LNCaP clone FGC (cell line): Measurements from ENCODE around the gene PNPLA6.

ENCODE experiments used
- DNase-seq: peaks from one replicate; pipeline ENCODE4 v3.0.0-alpha.2; 2011; ENCODE audit warnings: low read depth
- H3K4me3 ChIP-seq: 2 replicates; pipeline ENCODE4 v1.5.1; 2011; ENCODE audit warnings: mild to moderate bottlenecking, low read depth, low read length, control low read depth
- TF ChIP-seq, protein P1 (sequence below): IDR thresholded peaks from 2 replicates; pipeline ENCODE4 v1.5.1; 2012; ENCODE audit warnings: mild to moderate bottlenecking; ENCODE audit not compliant: control insufficient read depth, insufficient read depth; ENCODE audit errors: extremely low read depth

PNPLA6 gene

DNA sequence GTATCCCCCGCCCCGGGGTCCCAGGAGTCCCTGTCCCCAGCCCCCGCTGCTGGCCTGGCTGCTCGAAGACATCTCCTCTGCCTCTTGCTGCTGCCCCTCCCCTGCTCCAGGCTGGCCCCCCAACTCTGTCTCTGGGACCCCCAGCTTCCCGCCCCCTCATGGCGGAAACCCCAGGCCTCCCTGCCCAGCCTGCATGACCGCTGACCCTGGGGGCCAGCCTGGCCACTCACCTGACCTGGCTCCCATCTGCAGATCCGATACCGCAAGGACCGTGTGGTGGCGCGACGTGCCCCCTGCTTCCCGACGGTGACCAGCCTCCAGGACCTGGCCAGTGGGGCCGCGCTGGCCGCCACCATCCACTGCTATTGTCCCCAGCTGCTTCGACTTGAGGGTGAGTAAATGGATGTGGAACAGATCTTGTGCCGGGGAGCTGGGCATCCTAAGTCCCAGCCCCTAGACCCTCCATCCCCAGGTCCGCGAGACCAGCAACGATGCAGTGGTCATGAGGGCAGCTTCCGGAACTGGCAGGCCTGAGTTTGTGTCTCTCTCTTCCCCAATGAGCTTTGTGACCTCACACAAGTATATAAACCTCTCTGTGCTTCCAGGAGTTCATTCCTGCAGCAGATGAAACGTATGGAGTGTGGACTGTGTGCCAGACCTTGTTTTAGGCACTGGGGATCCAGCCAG lies 72.5 kb downstream of the PNPLA6 start:
- TF ChIP-seq, protein P1, sequence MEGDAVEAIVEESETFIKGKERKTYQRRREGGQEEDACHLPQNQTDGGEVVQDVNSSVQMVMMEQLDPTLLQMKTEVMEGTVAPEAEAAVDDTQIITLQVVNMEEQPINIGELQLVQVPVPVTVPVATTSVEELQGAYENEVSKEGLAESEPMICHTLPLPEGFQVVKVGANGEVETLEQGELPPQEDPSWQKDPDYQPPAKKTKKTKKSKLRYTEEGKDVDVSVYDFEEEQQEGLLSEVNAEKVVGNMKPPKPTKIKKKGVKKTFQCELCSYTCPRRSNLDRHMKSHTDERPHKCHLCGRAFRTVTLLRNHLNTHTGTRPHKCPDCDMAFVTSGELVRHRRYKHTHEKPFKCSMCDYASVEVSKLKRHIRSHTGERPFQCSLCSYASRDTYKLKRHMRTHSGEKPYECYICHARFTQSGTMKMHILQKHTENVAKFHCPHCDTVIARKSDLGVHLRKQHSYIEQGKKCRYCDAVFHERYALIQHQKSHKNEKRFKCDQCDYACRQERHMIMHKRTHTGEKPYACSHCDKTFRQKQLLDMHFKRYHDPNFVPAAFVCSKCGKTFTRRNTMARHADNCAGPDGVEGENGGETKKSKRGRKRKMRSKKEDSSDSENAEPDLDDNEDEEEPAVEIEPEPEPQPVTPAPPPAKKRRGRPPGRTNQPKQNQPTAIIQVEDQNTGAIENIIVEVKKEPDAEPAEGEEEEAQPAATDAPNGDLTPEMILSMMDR, result no peak
- H3K4me3 ChIP-seq, result no peak overlapping the region
- no peak for DNase-seq

GRCh38 chr19:7610491-7611240 lies 75.1 kb downstream of the PNPLA6 start:
- H3K4me3 ChIP-seq, result no peak overlapping the region
- no peak for DNase-seq
- TF ChIP-seq, protein P1, result no peak
